Activated B cell treated with CpG ODN at 0.5 μM for 24 hours (primary cell): ENCODE results near the gene LRRK2. TPM values are rescaled to one million over a fixed set of nuclear protein-coding genes. Genes with fewer than 3 reads are reported as not detected.

Experiments used
- ATAC-seq: fragments of 200-7000 bp; cut with Tn5 transposase; one replicate; pipeline ENCODE4 v1.10.0; 2021; ENCODE audit warnings: low read depth, mild to moderate bottlenecking, moderate library complexity
- CTCF ChIA-PET: fragments of 350-600 bp; sonication (Branson Sonifier 250); formaldehyde crosslinking; loops from one replicate; lab custom pipeline; 2021; ENCODE audit warnings: antibody characterized with exemption; lab: Charles Lee
- POLR2A ChIA-PET: fragments of 350-600 bp; sonication (Branson Sonifier 250); formaldehyde crosslinking; loops from one replicate; lab custom pipeline; 2021; ENCODE audit warnings: antibody characterized with exemption; lab: Charles Lee
- DNase-seq: peaks from one replicate; pipeline ENCODE4 v3.0.0; 2022
- H3K27ac Mint-ChIP-seq: one replicate; pipeline ENCODE4 v1.8.0; 2020; ENCODE audit warnings: mixed read lengths
- H3K27me3 Mint-ChIP-seq: one replicate; pipeline ENCODE4 v1.8.0; 2021; ENCODE audit warnings: mixed read lengths
- H3K36me3 Mint-ChIP-seq: one replicate; pipeline ENCODE4 v1.8.0; 2021; ENCODE audit warnings: low read depth, mixed read lengths
- H3K4me1 Mint-ChIP-seq: one replicate; pipeline ENCODE4 v1.8.0; 2021; ENCODE audit warnings: mixed read lengths
- H3K4me3 Mint-ChIP-seq: one replicate; pipeline ENCODE4 v1.8.0; 2020; ENCODE audit warnings: mild to moderate bottlenecking, mixed read lengths
- H3K9me3 Mint-ChIP-seq: one replicate; pipeline ENCODE4 v1.8.0; 2020; ENCODE audit warnings: mixed read lengths
- intact Hi-C: fragments of 100-400 bp; cut with micrococcal nuclease; formaldehyde crosslinking; loops from one replicate; pipeline ENCODE4 v1.15.1; 2024
- total RNA-seq: library from RNA; stranded (reverse); gene quantifications from 2 replicates; pipeline ENCODE4 v1.2.3, GENCODE V29; 2022
- TF ChIP-seq, protein P1 (sequence below): fragments of 200-600 bp; IDR thresholded peaks from one replicate; pipeline ENCODE4 v1.8.0; 2022; ENCODE audit warnings: antibody characterized with exemption, mild to moderate bottlenecking

Gene LRRK2
- total RNA-seq, 1 donor from 2014 or later: 71.7 TPM

DNA sequence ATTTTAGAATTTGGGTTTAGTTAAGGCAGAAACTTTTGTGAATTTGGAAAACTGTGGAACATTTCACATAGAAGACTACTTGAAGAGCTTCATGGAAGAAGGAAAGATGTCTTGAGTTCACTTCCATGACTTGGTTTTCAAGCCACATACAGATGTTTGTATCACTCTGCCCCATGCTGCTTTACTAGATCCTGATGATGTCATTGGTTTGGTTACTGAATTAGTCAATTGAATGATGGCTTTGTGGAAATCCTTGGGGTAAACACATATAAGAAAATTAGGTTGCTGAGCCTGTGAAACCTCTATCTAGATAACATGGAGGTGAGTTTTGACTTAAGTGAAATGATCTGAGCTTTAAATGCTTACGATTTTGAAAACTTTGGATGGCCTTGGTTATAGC, 90.6 kb downstream of the LRRK2 start:
- Mint-ChIP-seq H3K4me1 (peaks cover 35% of the 10 kb centered on the region), H3K36me3 (peaks cover 37% of the 10 kb centered on the region), H3K4me3 (no peak overlapping the region), H3K27ac (peak overlapping the region; percentile 92), H3K9me3 (no peaks in the 10 kb centered on the region), H3K27me3 (no peaks in the 10 kb centered on the region)
- ChIA-PET CTCF (interaction anchor here (0.8 to 4.8 kb wide), 5 partner anchors 29 to 304 kb away, joined by 3 to 54 read pairs (median 3); no protein-coding TSS in a partner anchor), POLR2A (interaction anchor here (1.2 to 5.3 kb wide), 4 partner anchors 10 to 91 kb away, joined by 3 to 37 read pairs (median 4); partner anchors contain the start of gene LRRK2)
- no peak for DNase-seq
- ATAC-seq: no peak
- intact Hi-C loops: no loop called here
- TF ChIP-seq, protein P1, sequence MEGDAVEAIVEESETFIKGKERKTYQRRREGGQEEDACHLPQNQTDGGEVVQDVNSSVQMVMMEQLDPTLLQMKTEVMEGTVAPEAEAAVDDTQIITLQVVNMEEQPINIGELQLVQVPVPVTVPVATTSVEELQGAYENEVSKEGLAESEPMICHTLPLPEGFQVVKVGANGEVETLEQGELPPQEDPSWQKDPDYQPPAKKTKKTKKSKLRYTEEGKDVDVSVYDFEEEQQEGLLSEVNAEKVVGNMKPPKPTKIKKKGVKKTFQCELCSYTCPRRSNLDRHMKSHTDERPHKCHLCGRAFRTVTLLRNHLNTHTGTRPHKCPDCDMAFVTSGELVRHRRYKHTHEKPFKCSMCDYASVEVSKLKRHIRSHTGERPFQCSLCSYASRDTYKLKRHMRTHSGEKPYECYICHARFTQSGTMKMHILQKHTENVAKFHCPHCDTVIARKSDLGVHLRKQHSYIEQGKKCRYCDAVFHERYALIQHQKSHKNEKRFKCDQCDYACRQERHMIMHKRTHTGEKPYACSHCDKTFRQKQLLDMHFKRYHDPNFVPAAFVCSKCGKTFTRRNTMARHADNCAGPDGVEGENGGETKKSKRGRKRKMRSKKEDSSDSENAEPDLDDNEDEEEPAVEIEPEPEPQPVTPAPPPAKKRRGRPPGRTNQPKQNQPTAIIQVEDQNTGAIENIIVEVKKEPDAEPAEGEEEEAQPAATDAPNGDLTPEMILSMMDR: no peak

DNA sequence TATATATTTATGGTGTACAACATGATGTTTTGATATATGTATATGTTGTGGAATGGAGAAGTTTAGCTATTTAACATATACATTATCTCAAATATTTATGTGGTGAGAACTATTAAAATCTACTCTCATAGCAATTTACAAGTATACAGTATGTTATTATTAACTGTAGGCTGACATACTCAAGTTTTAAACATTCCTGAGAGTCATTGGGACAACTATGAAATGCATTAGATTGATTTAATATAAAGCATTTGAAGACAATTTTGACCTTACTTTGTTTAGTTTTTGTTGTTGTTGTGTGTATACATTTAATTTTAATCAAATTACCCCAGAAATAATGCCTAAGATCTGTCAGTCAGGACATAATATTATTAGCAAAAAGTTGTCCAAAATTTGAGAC, 99.5 kb downstream of the LRRK2 start:
- TF ChIP-seq, protein P1: no peak
- POLR2A ChIA-PET: interaction anchor here (0.6 kb wide), 1 partner anchor 646 kb away, joined by 6 read pairs; no protein-coding TSS in a partner anchor
- ATAC-seq: no peak
- no peak overlapping the region for H3K27ac Mint-ChIP-seq
- CTCF ChIA-PET: interaction anchor here (1.4 to 3.6 kb wide), 3 partner anchors 14 to 313 kb away, joined by 3 to 14 read pairs (median 6); no protein-coding TSS in a partner anchor
- peaks cover 13% of the 10 kb centered on the region for H3K4me1 Mint-ChIP-seq
- peaks cover 58% of the 10 kb centered on the region for H3K36me3 Mint-ChIP-seq
- H3K9me3 Mint-ChIP-seq: no peaks in the 10 kb centered on the region
- no peaks in the 10 kb centered on the region for H3K27me3 Mint-ChIP-seq
- H3K4me3 Mint-ChIP-seq: no peak overlapping the region
- intact Hi-C loops: no loop called here
- DNase-seq: no peak

DNA sequence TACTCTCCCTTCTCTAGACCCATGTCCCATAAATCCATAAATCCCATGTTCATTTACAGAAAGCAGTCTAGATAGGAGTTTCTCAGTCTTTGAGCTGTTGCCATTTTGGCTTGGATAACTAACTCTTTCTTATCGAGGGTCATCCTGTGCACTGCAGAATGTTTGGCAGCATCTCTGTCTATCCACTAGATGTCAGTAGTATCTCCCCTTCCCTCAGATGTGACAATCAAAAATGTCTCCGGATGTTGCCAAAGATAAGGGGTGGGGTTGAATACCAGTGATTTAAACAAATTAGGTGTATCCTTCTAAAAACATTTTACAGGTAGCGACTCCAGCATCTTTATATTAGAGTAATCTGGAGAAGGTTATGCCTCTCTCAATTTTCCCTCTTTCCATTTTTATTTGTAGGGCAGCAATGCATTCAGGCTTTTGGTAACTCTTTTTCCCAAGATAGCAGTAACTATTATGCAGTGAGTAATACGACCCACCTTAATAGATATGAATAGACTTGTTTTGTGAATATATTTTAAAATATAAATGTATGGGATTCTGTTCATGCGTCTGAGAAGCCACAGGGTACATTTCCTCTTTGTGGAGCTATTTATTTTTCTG, 100.7 kb downstream of the LRRK2 start:
- intact Hi-C loops: no loop called here
- Mint-ChIP-seq H3K27ac (no peak overlapping the region), H3K4me3 (no peak overlapping the region), H3K9me3 (peaks cover 5% of the 10 kb centered on the region), H3K36me3 (peaks cover 61% of the 10 kb centered on the region), H3K4me1 (peaks cover 13% of the 10 kb centered on the region), H3K27me3 (no peaks in the 10 kb centered on the region)
- peak; percentile 96 for ATAC-seq
- ChIA-PET POLR2A (interaction anchor here (1.5 kb wide), 2 partner anchors 11 to 101 kb away, joined by 4 to 6 read pairs; partner anchors contain the start of gene LRRK2), CTCF (interaction anchor here (0.8 to 3.6 kb wide), 7 partner anchors 9 to 315 kb away, joined by 3 to 14 read pairs (median 6); no protein-coding TSS in a partner anchor)
- no peak for DNase-seq
- TF ChIP-seq, protein P1: no peak

DNA sequence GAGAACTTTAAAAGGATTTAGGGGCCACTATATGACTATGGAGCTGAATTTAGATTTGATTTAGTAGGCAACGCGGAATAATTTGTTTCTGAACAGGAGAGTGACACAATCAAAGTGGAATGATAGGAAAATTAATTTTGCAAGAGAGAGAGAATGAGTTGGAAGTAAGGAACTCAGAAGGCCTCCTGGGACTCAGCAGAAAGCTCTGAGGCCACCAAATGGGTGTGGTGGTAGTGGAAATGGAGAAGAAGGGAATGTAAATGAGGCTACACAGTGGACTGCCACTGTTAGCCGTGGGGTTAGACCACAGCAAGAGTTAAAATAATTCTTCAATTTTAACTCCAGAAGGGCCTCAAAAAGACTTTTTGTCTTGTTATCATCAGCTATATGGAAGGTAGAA, 102.7 kb downstream of the LRRK2 start:
- no peak for ATAC-seq
- DNase-seq: no peak
- Mint-ChIP-seq H3K27ac (no peak overlapping the region), H3K4me3 (no peak overlapping the region), H3K36me3 (peaks cover 61% of the 10 kb centered on the region), H3K27me3 (no peaks in the 10 kb centered on the region), H3K9me3 (peaks cover 8% of the 10 kb centered on the region), H3K4me1 (peaks cover 13% of the 10 kb centered on the region)
- intact Hi-C loops: no loop called here
- POLR2A ChIA-PET: no interaction called here
- CTCF ChIA-PET: interaction anchor here (1.2 to 3.6 kb wide), 2 partner anchors 9 to 317 kb away, joined by 4 to 14 read pairs; no protein-coding TSS in a partner anchor
- TF ChIP-seq, protein P1: no peak

DNA sequence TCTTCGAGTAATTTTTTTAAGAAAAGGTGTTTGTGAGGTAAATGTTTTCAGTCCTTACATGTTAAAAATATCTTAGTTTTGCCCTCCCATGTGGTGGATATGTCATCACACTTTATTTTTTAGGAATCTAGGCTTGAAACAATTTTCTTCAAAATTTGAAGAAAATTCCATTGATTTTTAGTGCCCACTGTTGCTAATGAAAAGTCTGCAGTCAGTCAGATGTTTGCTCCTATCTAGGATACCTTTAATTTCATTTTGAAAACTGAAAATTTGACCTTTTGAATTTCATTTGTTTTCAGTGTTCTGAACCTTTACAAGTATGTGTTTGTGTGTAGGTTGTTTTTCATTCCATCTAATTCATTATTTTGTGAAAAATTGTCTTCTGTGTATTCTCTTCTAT, 105.4 kb downstream of the LRRK2 start:
- H3K4me1 Mint-ChIP-seq: peaks cover 12% of the 10 kb centered on the region

More for the DNA sequence above, 105.4 kb downstream of the LRRK2 start:
- H3K27ac Mint-ChIP-seq: no peak overlapping the region
- peaks cover 75% of the 10 kb centered on the region for H3K36me3 Mint-ChIP-seq
- TF ChIP-seq, protein P1: no peak
- no peaks in the 10 kb centered on the region for H3K27me3 Mint-ChIP-seq
- ChIA-PET CTCF (no interaction called here), POLR2A (no interaction called here)
- H3K4me3 Mint-ChIP-seq: no peak overlapping the region
- peaks cover 8% of the 10 kb centered on the region for H3K9me3 Mint-ChIP-seq
- DNase-seq (no peak), ATAC-seq (no peak)
- intact Hi-C loops: no loop called here
